Measurements from ENCODE around the gene STK16.

DNA sequence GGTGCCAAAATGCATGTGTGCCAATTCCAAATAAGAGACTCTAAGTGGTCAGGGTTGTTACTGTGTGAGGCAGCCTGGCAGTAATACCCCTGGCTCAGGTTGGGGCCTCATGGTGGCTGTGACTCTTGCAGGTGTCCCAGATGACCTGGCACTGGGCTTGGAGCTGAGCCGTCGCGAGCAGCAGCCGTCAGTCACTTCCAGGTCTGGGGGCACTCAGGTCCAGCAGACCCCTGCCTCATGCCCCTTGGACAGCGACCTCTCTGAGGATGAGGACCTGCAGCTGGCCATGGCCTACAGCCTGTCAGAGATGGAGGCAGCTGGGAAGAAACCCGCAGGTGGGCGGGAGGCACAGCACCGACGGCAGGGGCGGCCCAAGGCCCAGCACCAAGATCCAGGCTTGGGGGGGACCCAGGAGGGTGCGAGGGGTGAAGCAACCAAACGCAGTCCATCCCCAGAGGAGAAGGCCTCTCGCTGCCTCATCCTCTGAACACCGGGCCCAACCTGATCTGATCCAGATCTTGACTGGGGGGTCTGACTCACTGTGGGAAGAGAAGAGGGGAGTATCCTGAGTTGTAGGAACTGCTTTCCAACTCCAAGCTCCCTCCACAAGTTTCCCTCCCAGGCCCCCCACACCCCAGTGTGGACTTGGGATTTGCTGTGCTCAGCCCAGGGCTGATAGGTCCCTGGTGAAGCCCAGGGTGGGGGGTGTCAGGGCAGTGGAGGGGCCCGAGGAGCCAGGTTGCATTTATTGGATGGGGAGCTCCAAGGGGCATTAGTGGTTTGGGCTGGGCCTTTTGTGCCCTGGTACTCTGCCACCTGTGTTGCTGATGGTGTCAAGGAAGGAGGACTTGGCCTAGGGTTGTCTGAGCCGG, 39.5 kb downstream of the STK16 start:
- no peak for TF ChIP-seq EZH2phosphoT487 (IDR thresholded peaks at IDR 0.05; ENCODE audit: low read depth)
- TF ChIP-seq, protein P1, sequence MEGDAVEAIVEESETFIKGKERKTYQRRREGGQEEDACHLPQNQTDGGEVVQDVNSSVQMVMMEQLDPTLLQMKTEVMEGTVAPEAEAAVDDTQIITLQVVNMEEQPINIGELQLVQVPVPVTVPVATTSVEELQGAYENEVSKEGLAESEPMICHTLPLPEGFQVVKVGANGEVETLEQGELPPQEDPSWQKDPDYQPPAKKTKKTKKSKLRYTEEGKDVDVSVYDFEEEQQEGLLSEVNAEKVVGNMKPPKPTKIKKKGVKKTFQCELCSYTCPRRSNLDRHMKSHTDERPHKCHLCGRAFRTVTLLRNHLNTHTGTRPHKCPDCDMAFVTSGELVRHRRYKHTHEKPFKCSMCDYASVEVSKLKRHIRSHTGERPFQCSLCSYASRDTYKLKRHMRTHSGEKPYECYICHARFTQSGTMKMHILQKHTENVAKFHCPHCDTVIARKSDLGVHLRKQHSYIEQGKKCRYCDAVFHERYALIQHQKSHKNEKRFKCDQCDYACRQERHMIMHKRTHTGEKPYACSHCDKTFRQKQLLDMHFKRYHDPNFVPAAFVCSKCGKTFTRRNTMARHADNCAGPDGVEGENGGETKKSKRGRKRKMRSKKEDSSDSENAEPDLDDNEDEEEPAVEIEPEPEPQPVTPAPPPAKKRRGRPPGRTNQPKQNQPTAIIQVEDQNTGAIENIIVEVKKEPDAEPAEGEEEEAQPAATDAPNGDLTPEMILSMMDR (IDR thresholded peaks at IDR 0.05; ENCODE audit: low read depth, low read length): no peak
